IMR-90 (cell line): ENCODE data around the gene SGCA. TPM values are rescaled to one million over a fixed set of nuclear protein-coding genes. Genes with fewer than 3 reads are reported as not detected.

Source experiments
- ATAC-seq: fragments of 200-7000 bp; cut with Tn5 transposase; 2 replicates; pipeline ENCODE4 v1.9.1; 2020; ENCODE audit warnings: low read depth, mild to moderate bottlenecking, moderate library complexity
- BruUV-seq: library from RNA; stranded (reverse); fragments of 400-500 nt; replicated peaks from 2 replicates; lab custom pipeline; 2021; lab: Mats Ljungman, UMichigan
- CTCF ChIA-PET: fragments of 300-600 bp; formaldehyde crosslinking; extraction: SDS; loops from one replicate; lab custom pipeline; 2021; ENCODE audit warnings: antibody characterized with exemption; lab: Yijun Ruan, JAX
- POLR2A ChIA-PET: fragments of 300-600 bp; sonication (Branson Sonifier 250); formaldehyde crosslinking; loops from one replicate; lab custom pipeline; 2022; ENCODE audit warnings: antibody characterized with exemption; ENCODE audit not compliant: unreplicated experiment; lab: Charles Lee
- DNase-seq: peaks from one replicate; pipeline ENCODE4 v3.0.0; 2013
- H2AFZ ChIP-seq: replicated peaks from 2 replicates; pipeline ENCODE3; 2013; ENCODE audit warnings: low read length, mild to moderate bottlenecking; ENCODE audit not compliant: poor library complexity
- H2AK5ac ChIP-seq: 2 replicates; pipeline ENCODE4 v1.6.1; 2013; ENCODE audit warnings: low read depth, low read length, inconsistent platforms
- H2AK9ac ChIP-seq: replicated peaks from 2 replicates; pipeline ENCODE3; 2013; ENCODE audit warnings: mild to moderate bottlenecking, low read depth, low read length, moderate library complexity; ENCODE audit not compliant: poor library complexity
- H2BK120ac ChIP-seq: 2 replicates; pipeline ENCODE4 v1.6.1; 2013; ENCODE audit warnings: low read depth, low read length, inconsistent platforms
- H2BK15ac ChIP-seq: 3 replicates; pipeline ENCODE4 v1.6.1; 2013; ENCODE audit warnings: low read depth, low read length, inconsistent platforms
- H2BK20ac ChIP-seq: 2 replicates; pipeline ENCODE4 v1.6.1; 2013; ENCODE audit warnings: low read depth, mild to moderate bottlenecking, inconsistent platforms, low read length, moderate library complexity
- H2BK5ac ChIP-seq: 2 replicates; pipeline ENCODE4 v1.6.1; 2013; ENCODE audit warnings: mild to moderate bottlenecking, low read depth, low read length, inconsistent platforms; ENCODE audit not compliant: poor library complexity, severe bottlenecking
- H3K14ac ChIP-seq: replicated peaks from 2 replicates; pipeline ENCODE4 v1.6.1; 2013; ENCODE audit warnings: low read depth, low read length, inconsistent platforms
- H3K18ac ChIP-seq: 2 replicates; pipeline ENCODE4 v1.6.1; 2013; ENCODE audit warnings: low read depth, low read length, control low read depth
- H3K23ac ChIP-seq: 2 replicates; pipeline ENCODE4 v1.6.1; 2013; ENCODE audit warnings: low read depth, low read length, inconsistent platforms
- H3K27ac ChIP-seq: 2 replicates; pipeline ENCODE4 v1.5.1; 2013; ENCODE audit warnings: mild to moderate bottlenecking, control low read depth, low read length; ENCODE audit not compliant: insufficient read depth
- H3K27me3 ChIP-seq: 2 replicates; pipeline ENCODE4 v1.6.1; 2013; ENCODE audit warnings: low read length; ENCODE audit not compliant: control insufficient read depth, insufficient read depth
- H3K36me3 ChIP-seq: 2 replicates; pipeline ENCODE4 v1.6.1; 2013; ENCODE audit warnings: low read length, mixed read lengths; ENCODE audit not compliant: control insufficient read depth, insufficient read depth
- H3K4ac ChIP-seq: 2 replicates; pipeline ENCODE4 v1.6.1; 2013; ENCODE audit warnings: low read depth, low read length, inconsistent platforms
- H3K4me1 ChIP-seq: 2 replicates; pipeline ENCODE4 v1.6.1; 2013; ENCODE audit warnings: low read length, mixed read lengths; ENCODE audit not compliant: control insufficient read depth, insufficient read depth
- H3K4me2 ChIP-seq: 2 replicates; pipeline ENCODE4 v1.6.1; 2013; ENCODE audit warnings: low read depth, mild to moderate bottlenecking, control low read depth, low read length, moderate library complexity
- H3K4me3 ChIP-seq: 2 replicates; pipeline ENCODE4 v1.5.1; 2013; ENCODE audit warnings: low read depth, mild to moderate bottlenecking, control low read depth, low read length, moderate library complexity; ENCODE audit not compliant: insufficient read depth
- H3K56ac ChIP-seq: 2 replicates; pipeline ENCODE4 v1.6.1; 2013; ENCODE audit warnings: low read length, inconsistent platforms; ENCODE audit not compliant: insufficient read depth; ENCODE audit errors: extremely low read depth
- H3K79me1 ChIP-seq, 2 experiments: 2 replicates each; pipeline ENCODE4 v1.6.1; 2013; ENCODE audit warnings: low read length in 2 of 2, inconsistent platforms in 1 of 2, low read depth in 1 of 2
- H3K9ac ChIP-seq: 2 replicates; pipeline ENCODE4 v1.6.1; 2013; ENCODE audit warnings: low read depth, low read length, control low read depth
- H3K9me1 ChIP-seq: 2 replicates; pipeline ENCODE4 v1.6.1; 2013; ENCODE audit warnings: low read length, inconsistent platforms; ENCODE audit not compliant: insufficient read depth
- H3K9me3 ChIP-seq: 2 replicates; pipeline ENCODE4 v1.6.1; 2013; ENCODE audit warnings: low read length; ENCODE audit not compliant: control insufficient read depth, insufficient read depth
- H4K20me1 ChIP-seq: 2 replicates; pipeline ENCODE4 v1.6.1; 2013; ENCODE audit warnings: low read length, inconsistent platforms; ENCODE audit not compliant: insufficient read depth
- H4K5ac ChIP-seq: 2 replicates; pipeline ENCODE4 v1.6.1; 2013; ENCODE audit warnings: mild to moderate bottlenecking, low read depth, low read length, control low read depth
- H4K8ac ChIP-seq, 2 experiments: 2 replicates each; pipeline ENCODE4 v1.6.1; 2013; ENCODE audit warnings: low read depth in 2 of 2, low read length in 2 of 2, control low read depth in 1 of 2, inconsistent platforms in 1 of 2
- H4K91ac ChIP-seq: 2 replicates; pipeline ENCODE4 v1.6.1; 2013; ENCODE audit warnings: low read depth, low read length, inconsistent platforms; ENCODE audit not compliant: insufficient read depth
- MAZ ChIP-seq: IDR thresholded peaks from 2 replicates; pipeline ENCODE4 v1.6.1; 2012; ENCODE audit warnings: low read depth, mild to moderate bottlenecking, low read length, improper control_type of control experiment, moderate library complexity, borderline replicate concordance
- MXI1 ChIP-seq: IDR thresholded peaks from 2 replicates; pipeline ENCODE4 v1.6.1; 2012; ENCODE audit warnings: low read depth, mild to moderate bottlenecking, low read length, moderate library complexity, borderline replicate concordance
- SMC3 ChIP-seq: fragments of 150-350 bp; IDR thresholded peaks from 2 replicates; pipeline ENCODE4 v1.6.1; 2016; ENCODE audit warnings: low read depth, mild to moderate bottlenecking, antibody characterized with exemption, low read length, moderate library complexity
- WGBS, 2 experiments: methylation state at CpG; one replicate each; pipeline versions ENCODE4 v1.1.5 to v1.1.7; 2013; ENCODE audit warnings: missing lambda C conversion rate in 2 of 2; ENCODE audit not compliant: insufficient read length in 1 of 2; ENCODE audit errors: extremely low coverage in 2 of 2; 5-methylcytosine and 5-hydroxymethylcytosine counted together
- dilution Hi-C: fragments of 300-500 bp; cut with HindIII; formaldehyde crosslinking; loops from one replicate; pipeline ENCODE4 v1.14.3; 2018; ENCODE audit warnings: low sequenced_read_pairs; ENCODE audit not compliant: unreplicated experiment
- in situ Hi-C: fragments of 300-500 bp; cut with MboI; formaldehyde crosslinking; loops from 3 replicates; pipeline ENCODE4 v1.14.3; 2019; ENCODE audit warnings: low sequenced_read_pairs, inconsistent platforms, mixed read lengths
- intact Hi-C: fragments of 100-400 bp; cut with micrococcal nuclease; formaldehyde crosslinking; loops from 2 replicates; pipeline ENCODE4 v1.10.0; 2022
- polyA plus RNA-seq, 3 experiments: library from polyadenylated mRNA; depleted of rRNA; stranded (reverse); fragments of >200 nt; gene quantifications; 2 replicates each; pipeline ENCODE4 v1.2.3, GENCODE V29; 2012; ENCODE audit warnings: low replicate concordance in 1 of 3
- total RNA-seq: library from RNA; depleted of rRNA; stranded (reverse); fragments of >200 nt; gene quantifications from 2 replicates; pipeline ENCODE4 v1.2.3, GENCODE V29; 2012
- TF ChIP-seq, protein P1 (sequence below): fragments of 150-350 bp; IDR thresholded peaks from 2 replicates; pipeline ENCODE4 v1.6.1; 2016; ENCODE audit warnings: low read depth, mild to moderate bottlenecking, low read length, moderate library complexity, borderline replicate concordance

Gene SGCA
- total and polyA plus RNA-seq, 2 of the 4 experiments (the other 2 are of a cell fraction): 0.19 TPM; not detected in 1

GRCh38 chr17:50206604-50207293 is 40.9 kb downstream of the SGCA start:
- no TSS peak for BruUV-seq
- H3K9me3 ChIP-seq: no peaks in the 10 kb centered on the region
- no peaks in the 10 kb centered on the region for H3K36me3 ChIP-seq
- H2AK5ac ChIP-seq: peak overlapping the region; percentile 100; the same call in 1 of the 2 replicates
- peaks cover 72% of the 10 kb centered on the region for H3K4me1 ChIP-seq
- peak overlapping the region; percentile 99 for H2BK120ac ChIP-seq
- in situ Hi-C loops: no loop called here
- H4K20me1 ChIP-seq: no peaks in the 10 kb centered on the region; the same call in 1 of the 2 replicates
- peak overlapping the region; percentile 77 for H3K18ac ChIP-seq
- ATAC-seq (0 out of 2 replicates have a peak, but pooled peaks have one; percentile 2), DNase-seq (peak; percentile 66)
- peaks cover 33% of the 10 kb centered on the region for H3K9me1 ChIP-seq
- H2BK5ac ChIP-seq: peak overlapping the region; percentile 91
- H3K56ac ChIP-seq: peak overlapping the region; percentile 86; the same call in 1 of the 2 replicates
- H4K5ac ChIP-seq: peak overlapping the region; percentile 71
- TF ChIP-seq MAZ (peak; percentile 62; the same call in 1 of the 2 replicates), SMC3 (no peak), MXI1 (peak; percentile 57; the same call in 1 of the 2 replicates)
- TF ChIP-seq, protein P1, sequence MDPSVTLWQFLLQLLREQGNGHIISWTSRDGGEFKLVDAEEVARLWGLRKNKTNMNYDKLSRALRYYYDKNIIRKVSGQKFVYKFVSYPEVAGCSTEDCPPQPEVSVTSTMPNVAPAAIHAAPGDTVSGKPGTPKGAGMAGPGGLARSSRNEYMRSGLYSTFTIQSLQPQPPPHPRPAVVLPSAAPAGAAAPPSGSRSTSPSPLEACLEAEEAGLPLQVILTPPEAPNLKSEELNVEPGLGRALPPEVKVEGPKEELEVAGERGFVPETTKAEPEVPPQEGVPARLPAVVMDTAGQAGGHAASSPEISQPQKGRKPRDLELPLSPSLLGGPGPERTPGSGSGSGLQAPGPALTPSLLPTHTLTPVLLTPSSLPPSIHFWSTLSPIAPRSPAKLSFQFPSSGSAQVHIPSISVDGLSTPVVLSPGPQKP: no peak
- H3K4me3 ChIP-seq: peak overlapping the region; percentile 23
- H3K14ac ChIP-seq: peak overlapping the region; percentile 93
- peak overlapping the region; percentile 39 to 85; a peak in 2 of 4 replicates for H4K8ac ChIP-seq
- dilution Hi-C loops: no loop called here
- POLR2A ChIA-PET: interaction anchor here (1.0 to 8.6 kb wide), 4 partner anchors 12 to 61 kb away, joined by 3 to 149 read pairs (median 4); no protein-coding TSS in a partner anchor
- H4K91ac ChIP-seq: peak overlapping the region; percentile 99
- no peaks in the 10 kb centered on the region for H3K27me3 ChIP-seq
- peak overlapping the region; percentile 75 for H3K4me2 ChIP-seq
- peak overlapping the region; percentile 87 for H2AK9ac ChIP-seq
- H3K27ac ChIP-seq: peak overlapping the region; percentile 95
- peak overlapping the region; percentile 99 for H3K4ac ChIP-seq
- peaks cover 21 to 79% of the 10 kb centered on the region in 2 experiments; a peak in 3 of 4 replicates for H3K79me1 ChIP-seq
- H3K9ac ChIP-seq: peak overlapping the region; percentile 70
- peak overlapping the region; percentile 98 for H2BK20ac ChIP-seq
- intact Hi-C loops: no loop called here
- peak overlapping the region; percentile 84; the same call in 1 of the 2 replicates for H3K23ac ChIP-seq
- CTCF ChIA-PET: no interaction called here
- peak overlapping the region; percentile 80 for H2AFZ ChIP-seq
- WGBS, 2 experiments: 100% methylated on average over 1 of the region's 18 CpGs; no CpG with 5 or more reads in 1 of the 2 experiments
- peak overlapping the region; percentile 99; the same call in 2 of the 3 replicates for H2BK15ac ChIP-seq
